Stromal cell of bone marrow (primary cell): Measurements from ENCODE around the gene NUB1.

Experiments
- DNase-seq: peaks from one replicate; pipeline ENCODE4 v3.0.0-alpha.2; 2012; ENCODE audit warnings: low read depth

Gene NUB1

DNA sequence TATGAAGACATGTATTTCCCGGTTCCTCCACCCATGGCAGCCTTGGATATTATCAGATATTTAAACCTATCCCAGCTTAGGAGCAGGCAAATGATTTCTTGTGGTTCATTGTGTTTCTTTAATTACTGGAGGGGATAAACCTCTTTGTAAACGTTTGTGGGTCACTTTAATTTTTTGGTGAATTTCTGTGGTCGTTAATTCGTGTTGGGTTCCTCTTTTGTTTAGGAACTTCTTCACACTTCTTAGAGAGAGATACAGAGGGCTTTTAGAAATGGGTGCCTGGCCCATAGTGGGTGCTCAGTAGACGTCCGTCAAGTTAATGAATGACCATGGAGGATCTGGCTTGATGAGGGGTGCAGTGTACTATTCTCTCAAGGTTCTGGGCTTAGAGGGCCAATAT lies 27.2 kb upstream of the NUB1 start:
- DNase-seq, result no peak

DNA sequence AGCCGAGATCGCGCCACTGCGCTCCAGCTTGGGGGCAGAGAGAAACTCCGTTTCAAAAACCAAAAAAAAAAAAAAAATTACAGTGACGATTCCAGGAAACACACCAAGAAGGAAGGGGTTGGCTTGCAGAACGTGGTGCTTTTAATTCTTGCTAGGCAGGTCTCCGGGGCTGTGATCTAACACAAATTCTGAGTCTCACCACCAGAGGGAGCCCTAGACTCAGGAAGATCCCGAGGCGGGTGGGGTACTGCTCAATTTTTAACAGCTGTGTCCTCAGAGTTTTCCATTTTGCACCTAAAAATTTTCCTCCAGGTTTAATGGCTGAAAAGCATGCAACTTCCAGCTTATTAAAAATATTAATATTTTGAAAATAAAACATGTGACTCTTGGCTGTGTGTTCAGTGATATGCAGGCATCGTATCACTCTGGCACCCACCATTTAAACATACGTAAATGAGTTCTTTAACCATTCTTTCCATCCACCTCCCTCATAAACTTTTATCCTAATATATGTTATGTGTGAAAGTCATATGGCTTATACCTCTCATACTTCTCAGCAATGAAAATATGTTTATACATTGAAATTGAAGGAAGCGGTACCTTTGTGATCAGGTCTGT lies 26.5 kb upstream of the NUB1 start:
- peak; percentile 50 for DNase-seq

DNA sequence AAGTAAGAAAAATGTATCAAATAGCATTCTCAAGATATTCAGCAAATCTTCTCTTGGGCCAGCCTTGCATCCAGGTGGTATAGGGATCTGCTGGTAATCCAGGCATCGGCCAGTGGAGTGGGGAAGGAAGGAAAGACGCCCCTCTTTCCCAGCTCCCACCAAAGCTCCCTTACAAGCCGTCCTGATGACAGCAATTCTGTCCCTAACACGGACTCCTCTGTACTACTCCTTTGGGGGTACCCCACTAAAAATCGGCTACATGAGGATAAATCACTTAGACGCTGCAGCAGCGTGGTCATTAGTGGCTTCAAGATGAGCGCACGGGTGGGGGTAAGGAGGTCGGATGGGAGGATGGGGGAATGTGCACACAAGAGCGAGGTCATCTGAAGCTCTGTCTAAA lies 24.7 kb upstream of the NUB1 start:
- no peak for DNase-seq

DNA sequence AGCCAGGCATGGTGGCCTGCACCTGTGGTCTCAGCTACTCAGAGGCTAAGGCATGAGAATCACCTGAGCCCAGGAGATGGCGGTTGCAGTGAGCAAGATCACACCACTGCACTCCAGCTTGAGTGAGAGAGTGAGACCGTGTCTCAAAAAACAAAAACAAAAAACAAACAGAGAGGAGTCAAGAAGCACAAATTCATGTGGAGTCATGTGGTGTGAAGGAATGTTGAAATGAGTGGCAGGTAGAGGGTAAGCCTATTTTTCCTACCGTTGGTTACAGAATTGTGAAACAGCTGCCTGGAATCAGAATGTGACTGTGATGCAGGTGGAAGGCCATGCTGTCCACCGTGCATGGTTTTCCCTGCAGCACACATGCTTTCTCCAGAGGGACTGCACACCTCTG lies 23.7 kb upstream of the NUB1 start:
- no peak for DNase-seq

DNA sequence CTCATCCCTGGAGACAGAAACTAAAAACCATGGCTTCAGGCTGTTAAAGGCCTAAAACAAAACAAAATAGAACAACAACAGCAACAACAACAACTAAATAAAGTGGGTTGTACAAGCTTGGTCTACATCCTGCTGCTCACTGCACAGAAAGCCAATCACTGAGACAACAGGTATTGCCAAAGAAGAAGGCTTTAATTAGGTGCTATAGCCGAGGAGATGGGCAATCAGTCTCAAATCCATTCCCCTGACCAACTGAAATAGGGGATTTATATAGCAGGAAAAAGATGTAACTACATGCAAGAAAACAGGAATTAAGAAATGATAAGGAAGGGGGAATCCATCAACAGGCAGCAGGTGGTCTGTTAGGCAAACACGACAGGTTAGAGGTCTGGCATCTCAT lies 22.4 kb upstream of the NUB1 start:
- DNase-seq, result no peak

DNA sequence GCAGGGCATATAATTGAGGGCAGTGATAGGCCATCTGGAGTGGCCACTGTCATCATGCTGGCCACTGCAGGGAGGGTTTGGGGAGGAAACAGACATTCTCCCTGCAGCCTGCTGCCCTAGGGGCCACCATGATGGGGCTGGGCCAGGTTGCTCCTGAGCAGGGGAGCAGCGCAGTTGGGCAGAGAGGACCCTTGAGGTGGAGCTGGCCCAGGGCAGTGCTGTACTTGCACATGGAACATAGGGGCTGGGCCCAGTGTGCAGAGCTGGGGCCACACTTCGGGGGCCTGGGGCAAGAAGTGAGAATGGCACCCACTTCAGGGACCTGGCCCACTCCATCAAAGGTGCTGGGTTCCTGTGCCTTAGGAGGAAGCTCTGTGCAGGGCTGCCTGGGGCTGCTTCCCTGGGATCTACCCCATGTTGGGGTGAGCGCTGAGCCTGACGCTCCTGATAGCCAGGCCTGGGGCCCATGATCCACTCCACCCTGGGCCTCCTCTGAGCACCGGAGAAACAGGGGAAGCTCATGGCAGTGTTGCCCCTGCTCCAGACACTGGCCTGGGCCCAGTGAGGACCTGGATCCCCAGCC lies 21.3 kb upstream of the NUB1 start:
- DNase-seq, result no peak

DNA sequence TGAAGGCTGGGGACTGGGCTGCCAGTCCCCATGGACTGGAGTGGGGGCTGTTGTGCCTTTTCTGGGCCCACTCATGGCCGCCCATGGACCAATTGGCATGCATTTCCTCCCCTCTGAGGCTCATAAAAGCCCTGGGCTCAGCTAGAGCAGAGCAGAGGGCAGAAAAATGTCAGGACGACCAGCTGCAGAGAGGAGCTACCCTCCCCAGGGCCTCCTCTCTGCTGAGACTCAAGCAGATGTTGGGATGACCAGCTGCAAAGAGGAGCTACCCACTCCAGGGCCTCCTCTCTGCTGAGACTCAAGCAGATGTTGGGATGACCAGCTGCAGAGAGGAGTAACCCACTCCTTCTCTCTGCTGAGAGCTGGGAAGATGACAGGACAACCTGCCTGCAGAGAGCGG lies 20.3 kb upstream of the NUB1 start:
- no peak for DNase-seq

DNA sequence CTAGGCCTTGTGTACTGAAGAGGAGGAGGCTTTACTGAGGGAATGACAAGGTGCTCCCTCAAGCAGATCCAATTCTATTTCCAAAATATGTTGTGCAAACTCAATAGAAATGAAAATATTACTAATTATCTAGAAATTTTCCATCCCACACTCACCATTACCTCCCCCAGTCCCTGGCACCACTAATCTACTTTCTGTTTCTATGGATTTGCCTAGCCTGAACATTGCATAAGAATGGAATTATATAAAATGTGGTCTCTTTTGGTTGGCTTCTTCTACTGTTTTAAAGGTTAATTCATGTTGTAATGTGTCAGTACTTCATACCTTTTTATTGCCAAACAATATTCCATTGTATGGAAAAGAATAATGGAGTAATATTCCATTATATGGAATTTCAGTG lies 18.7 kb upstream of the NUB1 start:
- no peak for DNase-seq

DNA sequence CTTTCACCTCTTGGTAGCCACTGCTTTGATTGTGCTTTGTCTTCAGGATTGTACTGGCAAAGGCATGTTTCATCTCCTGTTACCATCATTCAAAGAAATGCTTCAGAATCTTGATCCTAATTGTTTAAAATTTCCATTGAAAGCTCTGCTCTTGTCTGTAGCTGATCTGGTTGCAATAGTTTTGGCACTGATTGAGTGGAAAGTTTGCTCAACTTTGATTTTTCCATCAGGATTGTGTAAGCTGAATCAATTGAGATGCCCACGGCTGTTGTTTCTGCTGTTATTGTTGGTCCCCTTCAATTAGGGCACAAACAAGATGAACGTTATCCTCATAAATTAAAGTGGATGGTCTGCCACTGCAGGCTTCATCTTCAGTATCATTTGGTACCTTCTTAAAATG lies 14.6 kb upstream of the NUB1 start:
- no peak for DNase-seq

DNA sequence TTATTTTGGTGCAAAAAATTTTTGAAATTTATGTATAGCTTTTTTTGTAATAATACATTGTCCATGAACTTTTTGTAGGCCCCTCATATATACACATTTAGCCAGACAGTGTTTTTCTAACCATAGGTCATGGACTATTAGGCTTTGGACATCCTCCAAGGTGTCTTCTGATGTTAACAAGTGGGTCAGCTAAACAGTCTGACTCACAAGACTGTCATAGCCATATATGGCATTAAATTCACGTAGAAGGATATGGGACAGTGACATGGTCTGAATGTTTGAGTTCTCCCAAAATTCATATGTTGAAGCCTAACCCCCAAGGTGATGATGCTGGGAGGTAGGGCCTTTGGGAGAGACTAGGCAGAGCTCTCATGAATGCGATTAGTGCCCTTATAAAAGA lies 14.0 kb upstream of the NUB1 start:
- peak; percentile 31 for DNase-seq

DNA sequence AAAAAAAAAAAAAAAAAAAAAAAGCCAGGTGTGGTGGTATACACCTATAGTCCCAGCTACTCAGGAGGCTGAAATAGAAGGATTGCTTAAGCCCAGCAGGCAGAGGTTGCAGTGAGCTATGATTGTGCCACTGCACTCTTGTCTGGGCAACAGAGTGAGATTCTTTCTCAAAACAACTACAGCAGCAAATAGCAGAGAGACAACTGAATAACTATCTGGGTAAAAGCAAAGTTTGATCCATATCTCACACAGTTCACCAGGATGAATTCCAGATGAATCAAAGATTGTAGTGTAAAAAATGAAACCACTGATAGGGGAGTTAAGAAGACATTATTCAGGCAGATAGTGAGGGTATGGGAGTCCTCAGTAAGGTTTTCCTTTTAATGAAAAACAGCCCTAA lies 11.4 kb upstream of the NUB1 start:
- DNase-seq, result no peak

DNA sequence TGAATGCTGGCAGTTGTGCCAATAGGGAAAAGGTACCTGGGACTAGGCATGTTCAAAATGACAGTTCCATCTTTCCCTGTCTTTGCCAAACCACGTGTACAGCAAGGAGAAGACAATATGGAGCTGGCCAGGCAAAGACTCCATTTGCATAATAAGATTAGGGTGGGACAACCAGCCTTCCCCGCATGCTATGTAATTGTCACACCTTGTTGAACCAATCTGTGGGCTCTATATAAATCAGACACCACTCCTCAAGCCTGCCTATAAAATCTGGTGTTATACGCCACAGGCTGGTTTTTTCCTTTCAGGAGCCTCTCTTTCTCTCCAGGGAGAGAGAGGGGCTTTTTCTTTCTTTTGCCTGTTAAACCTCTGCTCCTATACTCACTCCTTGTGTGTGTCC lies 11.0 kb upstream of the NUB1 start:
- no peak for DNase-seq

DNA sequence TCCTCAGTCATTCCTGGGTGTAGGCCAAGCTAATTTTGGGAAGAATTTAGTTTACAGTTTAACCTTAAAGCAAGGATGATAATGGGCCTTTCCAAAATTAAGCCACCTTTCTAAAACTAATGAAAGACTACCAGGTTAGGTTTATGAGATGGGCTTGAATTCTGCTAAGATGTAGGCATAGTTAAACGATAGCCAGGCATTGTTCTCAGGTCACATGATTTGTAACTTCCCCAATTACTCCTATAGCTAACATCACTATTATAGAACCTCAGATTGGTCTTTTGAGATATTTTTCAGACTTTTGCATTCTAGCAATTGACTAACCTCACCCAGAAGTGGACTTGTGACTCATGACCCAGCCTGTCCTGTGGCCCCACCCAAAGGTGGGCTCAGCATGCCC lies 7.0 kb upstream of the NUB1 start:
- no peak for DNase-seq

DNA sequence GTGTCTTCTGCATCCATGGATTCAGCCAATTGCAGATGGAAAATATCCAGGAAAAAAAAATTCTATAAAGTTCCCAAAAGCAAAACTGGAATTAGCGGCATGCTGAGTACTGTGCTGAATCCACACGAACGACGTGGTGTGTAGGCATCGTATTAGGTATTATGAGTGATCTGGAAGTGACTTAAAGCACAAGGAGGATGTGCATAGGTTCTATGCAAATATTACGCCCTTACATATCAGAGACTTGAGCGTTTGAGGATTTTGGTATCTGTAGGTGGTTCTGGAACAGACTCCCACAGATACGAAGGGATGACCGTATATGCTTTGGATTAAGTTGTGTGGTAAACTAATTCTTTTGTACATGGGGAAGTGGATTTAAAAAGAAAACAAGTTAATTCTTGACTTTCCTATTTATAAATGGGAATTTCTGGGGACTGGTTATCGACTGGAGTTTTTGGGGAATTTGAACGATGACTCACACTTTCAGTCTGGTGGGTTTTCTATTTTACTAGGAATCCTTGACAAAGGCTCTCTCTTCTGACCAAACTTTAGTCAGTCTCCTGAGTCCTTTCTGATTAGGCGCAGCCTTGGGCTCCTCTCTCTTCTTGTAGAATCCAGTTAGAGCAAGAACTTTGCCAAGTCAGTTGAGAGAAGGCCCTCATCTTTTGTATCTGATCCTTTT lies 5.4 kb upstream of the NUB1 start:
- DNase-seq, result no peak

DNA sequence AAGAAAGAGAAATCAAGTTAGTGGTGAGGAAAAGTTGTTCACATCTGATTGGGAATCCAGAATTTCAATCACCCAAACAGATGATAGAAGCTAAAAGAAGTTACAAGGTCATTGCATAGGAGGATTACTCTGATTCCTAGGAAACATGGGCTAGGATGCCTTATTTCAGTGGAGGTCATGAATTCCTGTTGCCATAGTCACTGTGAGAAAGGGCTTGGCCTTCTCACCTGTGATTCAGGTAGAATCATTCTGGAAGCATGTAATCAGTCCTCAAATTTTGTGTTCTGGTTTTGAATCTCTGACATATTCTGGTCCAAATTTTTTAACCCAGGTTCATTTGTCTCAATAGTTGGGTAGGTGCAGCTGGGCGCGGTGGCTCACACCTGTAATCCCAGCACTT lies 4.3 kb upstream of the NUB1 start:
- DNase-seq, result no peak

DNA sequence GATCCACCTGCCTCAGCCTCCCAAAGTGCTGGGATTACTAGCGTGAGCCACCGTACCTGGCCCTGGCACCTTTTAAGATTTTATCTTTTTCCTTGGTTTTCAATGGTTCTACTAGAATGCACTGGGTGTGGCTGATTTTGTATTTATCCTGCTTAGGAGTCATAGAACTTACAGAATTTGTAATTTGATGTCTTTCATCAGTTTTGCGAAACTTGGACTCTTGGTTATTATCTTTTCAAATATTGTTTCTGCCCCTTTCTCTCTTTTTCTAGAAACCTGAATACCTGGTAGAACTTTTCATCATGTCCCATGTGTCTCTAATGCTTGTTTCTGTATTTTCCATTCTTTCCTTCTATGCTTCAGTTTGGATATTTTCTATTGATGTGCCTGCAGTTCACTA lies 2.8 kb upstream of the NUB1 start:
- no peak for DNase-seq

DNA sequence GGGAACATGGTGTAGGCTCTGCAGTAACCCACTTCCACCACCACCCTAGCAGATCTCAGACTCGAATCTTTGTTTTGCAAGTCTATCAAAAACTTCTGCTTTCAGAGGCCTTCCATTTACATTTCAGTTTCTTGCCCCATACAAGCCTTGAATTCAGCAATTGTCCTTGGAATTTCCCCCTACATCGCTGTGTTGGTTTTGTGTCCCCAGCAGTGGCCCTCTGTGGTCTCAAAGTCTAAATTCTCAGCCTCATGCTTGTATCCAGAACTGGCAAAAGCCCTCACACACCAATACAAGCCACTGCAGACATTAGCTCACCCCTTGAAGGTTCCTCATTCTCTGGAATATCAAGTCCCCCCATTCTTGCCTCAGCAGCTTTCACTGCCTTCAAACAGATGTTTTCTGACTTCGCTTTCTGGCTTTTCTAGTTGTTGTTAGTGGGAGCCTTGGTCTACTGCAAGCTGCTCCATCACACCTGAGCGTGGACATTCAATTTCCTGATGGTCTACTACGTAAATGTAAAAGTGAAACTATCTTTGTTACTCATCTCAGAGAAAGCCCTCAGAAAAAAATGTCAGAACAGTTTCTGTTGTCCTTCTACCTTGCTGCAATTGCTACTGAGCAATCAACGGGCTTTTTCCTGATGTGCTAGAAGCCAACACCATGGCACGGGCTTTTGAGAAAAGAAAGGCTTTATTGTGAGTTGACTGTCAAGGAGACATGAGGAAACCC lies 1.8 kb upstream of the NUB1 start:
- DNase-seq, result no peak

DNA sequence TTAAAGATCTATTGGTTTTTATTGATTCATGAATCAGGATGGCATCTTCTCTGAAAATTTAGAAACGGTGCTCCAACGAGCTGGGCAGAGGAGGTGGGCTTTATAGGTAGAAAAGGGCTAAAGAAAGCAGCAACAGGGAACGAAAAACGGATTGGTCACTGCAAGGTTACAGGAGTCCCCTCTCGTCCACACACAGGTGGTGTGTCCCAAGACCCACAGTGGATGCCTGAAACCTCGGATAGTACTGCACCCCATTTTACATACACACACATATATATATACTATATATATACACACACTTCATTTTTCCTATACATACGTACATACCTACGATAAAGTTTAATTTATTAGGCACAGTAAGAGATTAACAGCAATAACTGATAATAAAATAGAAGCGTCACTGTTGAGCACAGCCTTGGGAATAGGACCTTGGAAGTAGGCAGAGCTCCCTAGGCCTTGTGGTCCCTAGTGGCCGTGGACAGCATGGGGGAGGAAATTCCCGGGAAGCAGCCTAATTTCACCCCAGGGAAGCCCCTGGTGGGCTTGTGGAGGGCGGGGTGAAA lies 737 bp upstream of the NUB1 start:
- no peak for DNase-seq

DNA sequence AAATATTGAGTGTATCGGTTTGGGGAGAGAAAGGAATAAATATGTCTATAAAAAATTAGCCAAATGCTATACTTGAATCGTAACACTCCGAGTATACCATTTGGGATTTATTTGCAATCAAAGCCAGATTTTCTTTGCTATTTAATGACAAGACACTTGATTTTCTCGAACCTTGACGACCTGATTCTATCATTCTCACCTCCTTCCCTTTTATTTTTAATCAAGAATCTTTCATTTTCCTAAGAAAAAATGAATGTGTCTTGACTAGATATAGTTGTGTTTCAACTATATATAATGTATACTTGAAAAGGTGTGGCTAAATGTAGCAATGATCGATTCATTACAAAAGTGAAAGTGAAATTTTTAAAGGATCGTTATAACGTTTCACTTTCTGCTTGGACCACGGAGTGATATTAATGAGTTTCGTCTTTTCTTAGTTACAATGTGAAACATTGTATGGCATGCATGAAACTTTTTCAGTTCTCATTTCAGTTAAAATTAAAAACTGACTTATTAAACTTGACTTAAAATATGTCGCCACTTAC lies 562 bp downstream of the NUB1 start:
- DNase-seq, result no peak

DNA sequence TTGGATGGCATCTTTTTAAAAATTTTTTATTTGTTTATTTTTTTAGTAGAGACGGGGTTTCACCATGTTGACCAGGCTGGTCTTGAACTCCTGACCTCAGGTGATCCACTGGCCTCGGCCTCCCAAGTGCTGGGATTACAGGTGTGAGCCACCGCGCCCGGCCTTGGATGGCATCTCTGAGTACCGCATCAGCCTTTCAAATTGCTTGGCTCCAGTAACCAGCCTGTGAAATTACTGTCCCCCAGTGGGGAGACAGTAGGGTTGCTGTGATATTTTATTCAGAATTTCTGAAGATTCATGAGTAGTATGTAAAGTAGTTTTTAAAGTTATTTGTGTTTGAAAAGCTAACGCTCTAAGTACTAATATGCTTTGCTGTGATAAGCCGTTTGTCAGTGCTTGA lies 1.2 kb downstream of the NUB1 start:
- no peak for DNase-seq

DNA sequence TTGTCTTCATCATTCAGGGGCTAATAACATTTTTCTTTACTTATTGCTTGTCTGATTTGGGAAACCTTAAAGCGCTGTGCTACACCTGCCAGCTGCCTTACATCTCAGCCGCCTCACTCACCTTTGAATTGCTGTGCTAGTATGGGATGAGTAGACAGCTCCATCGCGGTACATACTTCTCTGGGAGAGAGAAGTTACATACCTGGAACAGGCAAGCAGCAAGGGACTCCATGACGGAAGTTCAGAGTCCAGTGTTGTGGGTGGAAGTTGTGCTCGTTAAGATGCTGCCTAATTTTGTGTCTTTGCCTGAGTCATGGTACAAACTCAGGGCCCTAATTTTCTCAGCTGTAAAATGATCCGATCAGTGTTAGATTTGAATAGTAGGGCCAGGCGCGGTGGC lies 1.9 kb downstream of the NUB1 start:
- DNase-seq, result no peak

DNA sequence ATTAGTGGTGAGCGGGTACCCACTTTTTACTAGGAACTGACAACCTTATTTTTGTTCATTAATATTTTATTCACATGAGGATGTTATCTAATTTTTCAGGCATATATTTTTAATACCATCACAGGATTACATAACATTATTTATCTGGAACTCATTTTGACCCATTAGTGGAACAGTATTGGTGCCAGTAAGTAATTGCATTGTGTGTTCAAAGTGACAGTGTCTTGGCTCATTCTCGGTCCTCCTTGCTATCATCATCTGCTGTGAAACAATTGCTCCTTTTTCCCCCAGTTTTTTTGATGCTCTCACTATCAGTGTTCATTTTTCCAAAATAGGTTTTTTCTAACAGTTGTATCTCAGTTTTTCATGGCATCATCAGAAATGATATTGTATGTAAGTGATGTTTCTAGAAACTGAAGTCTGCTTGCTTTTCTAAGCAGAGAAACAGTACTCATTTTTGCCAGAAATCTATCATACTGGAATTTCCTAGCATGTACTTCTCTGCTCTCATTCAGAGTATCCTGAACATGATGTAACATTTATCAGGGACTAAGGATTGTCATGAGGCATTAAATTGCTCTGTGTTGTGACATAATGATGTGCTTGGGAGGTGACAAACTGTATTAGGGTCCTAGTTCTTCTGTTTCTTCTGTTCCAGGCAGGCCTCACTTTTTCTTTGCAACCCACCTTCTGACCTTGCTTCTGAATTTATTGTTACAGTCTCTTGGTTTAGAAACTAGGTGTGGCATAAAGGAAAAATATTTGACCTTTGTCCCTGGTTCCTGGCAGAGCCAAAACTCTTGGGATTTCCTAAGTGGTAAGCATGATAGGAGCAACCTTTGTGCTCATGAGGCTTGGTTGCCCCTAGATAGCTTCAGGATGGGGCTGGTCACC lies 4.2 kb downstream of the NUB1 start:
- DNase-seq, result no peak
